ENCODE measurements around the gene EHD4. TPM values are rescaled to one million over a fixed set of nuclear protein-coding genes. Genes with fewer than 3 reads are reported as not detected.

Gene EHD4
- total RNA-seq, 6 experiments from 2014 or later = 14.1 to 21.8 (median 18.1) TPM

DNA sequence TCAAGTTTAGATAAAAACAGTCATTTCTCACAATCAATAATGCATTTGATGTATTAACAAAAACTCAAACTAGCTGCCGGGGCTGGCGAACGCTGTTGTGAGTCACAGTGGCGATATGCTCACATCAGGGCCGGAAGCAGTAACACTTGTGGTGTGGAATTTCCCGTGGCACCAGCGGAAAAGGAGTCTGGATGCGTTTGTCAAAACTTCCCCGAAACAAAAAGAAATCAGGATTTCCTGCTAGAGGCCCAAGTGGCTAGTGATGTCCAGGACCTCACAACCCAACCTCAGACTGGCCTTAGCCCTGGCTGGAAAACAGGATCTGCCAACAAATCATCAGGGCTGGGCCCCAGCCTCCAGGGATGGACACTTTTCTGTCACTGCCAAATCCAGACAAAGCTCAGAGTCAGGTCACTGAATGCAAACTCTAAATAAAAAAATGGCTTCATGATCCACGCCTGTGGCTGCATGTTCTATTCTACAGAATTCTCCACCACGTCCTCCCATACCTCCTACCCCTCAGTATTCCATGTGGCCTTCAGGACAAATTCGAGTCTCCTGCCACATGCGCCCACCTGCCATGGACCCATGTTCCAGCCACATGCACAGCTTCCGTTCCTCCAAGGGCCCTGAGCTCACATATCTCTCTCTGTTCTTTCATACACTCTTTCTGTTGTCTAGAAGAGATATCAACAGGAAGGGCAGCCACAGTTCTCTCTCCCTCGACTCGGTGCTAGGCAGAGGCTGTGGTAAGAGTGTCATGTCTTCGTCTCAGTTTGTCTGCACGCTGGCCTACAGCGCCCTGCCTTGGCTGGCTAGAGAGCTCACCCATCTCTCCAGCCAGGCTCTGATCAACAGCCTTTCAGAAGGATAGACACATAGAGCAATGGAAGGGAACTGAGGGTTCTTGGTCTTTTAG is 35.4 kb downstream of the EHD4 start:
- Mint-ChIP-seq H3K4me3 (no peak overlapping the region), H3K4me1 (ENCODE audit: low read depth) (peaks cover 76% of the 10 kb centered on the region), H3K36me3 (ENCODE audit: low read depth) (peaks cover 32% of the 10 kb centered on the region), H3K9me3 (no peaks in the 10 kb centered on the region), H3K27ac (peak overlapping the region; percentile 30; the same call in 1 of the 2 replicates), H3K27me3 (ENCODE audit: insufficient read depth) (peaks cover 2% of the 10 kb centered on the region)
- DNase-seq = no peak
- TF ChIP-seq, protein P1, sequence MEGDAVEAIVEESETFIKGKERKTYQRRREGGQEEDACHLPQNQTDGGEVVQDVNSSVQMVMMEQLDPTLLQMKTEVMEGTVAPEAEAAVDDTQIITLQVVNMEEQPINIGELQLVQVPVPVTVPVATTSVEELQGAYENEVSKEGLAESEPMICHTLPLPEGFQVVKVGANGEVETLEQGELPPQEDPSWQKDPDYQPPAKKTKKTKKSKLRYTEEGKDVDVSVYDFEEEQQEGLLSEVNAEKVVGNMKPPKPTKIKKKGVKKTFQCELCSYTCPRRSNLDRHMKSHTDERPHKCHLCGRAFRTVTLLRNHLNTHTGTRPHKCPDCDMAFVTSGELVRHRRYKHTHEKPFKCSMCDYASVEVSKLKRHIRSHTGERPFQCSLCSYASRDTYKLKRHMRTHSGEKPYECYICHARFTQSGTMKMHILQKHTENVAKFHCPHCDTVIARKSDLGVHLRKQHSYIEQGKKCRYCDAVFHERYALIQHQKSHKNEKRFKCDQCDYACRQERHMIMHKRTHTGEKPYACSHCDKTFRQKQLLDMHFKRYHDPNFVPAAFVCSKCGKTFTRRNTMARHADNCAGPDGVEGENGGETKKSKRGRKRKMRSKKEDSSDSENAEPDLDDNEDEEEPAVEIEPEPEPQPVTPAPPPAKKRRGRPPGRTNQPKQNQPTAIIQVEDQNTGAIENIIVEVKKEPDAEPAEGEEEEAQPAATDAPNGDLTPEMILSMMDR (IDR thresholded peaks at IDR 0.05) = no peak

DNA sequence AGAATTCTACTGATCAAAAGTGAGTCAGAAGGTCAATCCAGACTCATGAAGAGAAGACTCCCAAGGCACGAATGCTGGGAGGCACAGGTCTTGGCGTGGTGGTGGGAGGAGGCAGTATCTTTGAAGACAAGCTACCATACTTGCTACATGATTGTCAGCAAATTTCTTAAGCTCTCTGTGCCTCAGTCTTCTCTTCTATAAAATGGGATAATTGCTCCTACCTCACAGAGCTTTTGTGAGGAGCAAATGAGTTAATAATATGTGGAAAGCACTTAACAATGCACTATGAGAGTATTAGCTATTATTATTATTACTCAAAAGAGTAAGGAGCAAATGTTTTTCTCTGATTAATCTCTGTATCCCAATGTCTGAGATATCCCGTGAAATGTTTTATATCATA is 36.2 kb downstream of the EHD4 start:
- Mint-ChIP-seq H3K4me3 (no peak overlapping the region), H3K9me3 (no peaks in the 10 kb centered on the region), H3K36me3 (ENCODE audit: low read depth) (peaks cover 33% of the 10 kb centered on the region), H3K27ac (no peak overlapping the region), H3K4me1 (ENCODE audit: low read depth) (peaks cover 68% of the 10 kb centered on the region), H3K27me3 (ENCODE audit: insufficient read depth) (peaks cover 2% of the 10 kb centered on the region)
- TF ChIP-seq, protein P1 (IDR thresholded peaks at IDR 0.05) = no peak
- no peak for DNase-seq

DNA sequence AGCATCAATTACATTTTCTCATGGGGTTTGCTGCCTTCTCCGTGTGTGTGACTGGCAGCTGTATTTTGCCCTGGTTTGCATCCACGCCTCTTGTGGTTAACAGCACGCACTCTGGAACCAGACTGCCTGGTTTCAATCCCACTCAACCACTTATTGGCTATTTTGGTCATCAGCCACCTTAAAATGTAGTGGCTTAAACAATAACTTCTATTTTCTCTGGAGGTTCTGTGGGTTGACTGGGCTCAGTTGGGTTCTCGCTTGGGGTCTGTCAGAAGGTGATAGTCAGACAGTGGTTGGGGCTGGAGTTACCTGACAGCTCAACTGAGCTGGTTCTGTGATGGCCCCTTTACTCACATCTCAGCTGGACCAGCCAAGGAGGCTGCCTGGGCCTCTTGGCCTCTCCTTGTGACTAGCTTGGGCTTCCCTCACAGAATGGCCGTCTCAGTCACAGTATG is 36.8 kb downstream of the EHD4 start:
- H3K4me3 Mint-ChIP-seq = no peak overlapping the region
- no peaks in the 10 kb centered on the region; the same call in 1 of the 2 replicates for H3K27me3 Mint-ChIP-seq (ENCODE audit: insufficient read depth)
- H3K36me3 Mint-ChIP-seq (ENCODE audit: low read depth) = peaks cover 33% of the 10 kb centered on the region
- no peak overlapping the region for H3K27ac Mint-ChIP-seq
- DNase-seq = no peak
- no peaks in the 10 kb centered on the region for H3K9me3 Mint-ChIP-seq
- TF ChIP-seq, protein P1 (IDR thresholded peaks at IDR 0.05) = no peak
- peaks cover 67% of the 10 kb centered on the region for H3K4me1 Mint-ChIP-seq (ENCODE audit: low read depth)

DNA sequence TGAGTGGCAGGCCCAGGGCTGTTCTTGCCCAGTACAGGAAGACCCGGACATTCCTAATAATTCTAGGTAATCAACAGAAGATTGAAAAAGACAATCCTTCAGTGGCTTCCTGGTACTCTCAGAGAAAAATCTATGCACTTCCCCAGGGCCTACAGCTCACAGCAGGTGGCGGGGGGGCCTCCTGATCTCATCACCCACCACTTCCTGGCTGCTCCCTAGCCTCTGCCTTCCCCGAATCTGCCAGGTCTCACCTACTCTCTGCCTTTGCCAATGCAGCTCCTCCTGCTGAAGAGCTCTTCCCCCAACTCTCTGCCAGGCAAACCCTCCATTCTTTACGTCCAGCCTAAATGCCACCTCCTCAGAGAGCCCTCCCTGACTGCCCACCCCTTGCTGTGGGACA is 37.5 kb downstream of the EHD4 start:
- DNase-seq = no peak
- H3K4me3 Mint-ChIP-seq = no peak overlapping the region
- no peaks in the 10 kb centered on the region; the same call in 1 of the 2 replicates for H3K27me3 Mint-ChIP-seq (ENCODE audit: insufficient read depth)
- peaks cover 67% of the 10 kb centered on the region for H3K4me1 Mint-ChIP-seq (ENCODE audit: low read depth)
- TF ChIP-seq, protein P1 (IDR thresholded peaks at IDR 0.05) = no peak
- peaks cover 29% of the 10 kb centered on the region for H3K36me3 Mint-ChIP-seq (ENCODE audit: low read depth)
- peak overlapping the region; percentile 77 for H3K27ac Mint-ChIP-seq
- H3K9me3 Mint-ChIP-seq = no peaks in the 10 kb centered on the region

DNA sequence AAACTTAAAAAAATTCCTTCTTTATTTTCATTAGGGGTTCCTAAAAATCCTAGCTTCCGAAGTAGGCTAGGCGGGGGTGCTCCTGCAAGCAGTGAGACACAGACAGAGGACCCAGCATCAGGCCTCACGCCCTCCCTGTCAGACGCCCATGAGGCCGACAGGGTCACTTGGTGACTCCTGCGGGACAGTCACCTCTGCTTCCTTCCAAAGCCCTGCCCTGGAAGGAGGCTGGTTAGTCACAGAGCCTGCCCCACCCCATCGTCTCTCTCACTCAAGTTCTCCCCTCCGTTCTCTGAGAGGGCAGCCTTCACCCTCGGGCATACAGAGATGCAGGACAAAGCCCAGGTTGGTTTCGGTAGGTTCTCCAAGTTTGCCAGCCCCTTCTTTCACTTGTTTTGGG is 38.6 kb downstream of the EHD4 start:
- Mint-ChIP-seq H3K36me3 (ENCODE audit: low read depth) (peaks cover 29% of the 10 kb centered on the region), H3K9me3 (no peaks in the 10 kb centered on the region), H3K4me3 (peak overlapping the region; percentile 63; the same call in 1 of the 2 replicates), H3K27me3 (ENCODE audit: insufficient read depth) (no peaks in the 10 kb centered on the region; the same call in 1 of the 2 replicates), H3K27ac (peak overlapping the region; percentile 83), H3K4me1 (ENCODE audit: low read depth) (peaks cover 76% of the 10 kb centered on the region)
- TF ChIP-seq, protein P1 (IDR thresholded peaks at IDR 0.05) = no peak
- DNase-seq = peak; percentile 54

Data from HFFc6 (cell line).